Left lung (tissue), 10 donors: ENCODE measurements around the gene OSBPL8. TPM values are rescaled to one million over a fixed set of nuclear protein-coding genes. Genes with fewer than 3 reads are reported as not detected.

ENCODE experiments used
- ATAC-seq: fragments of 200-7000 bp; cut with Tn5 transposase; one replicate; pipeline ENCODE4 v1.9.1; 2020; ENCODE audit warnings: moderate library complexity
- DNase-seq, 4 donors: peaks; one replicate each; pipeline ENCODE4 v3.0.0-alpha.2; 2013 to 2020
- H3K27ac ChIP-seq, 2 donors: fragments of 200-600 bp; sonication (generic) in 1 of 2; one replicate each; pipeline versions ENCODE4 v1.5.0 to v1.8.0; 2020 to 2021
- H3K27me3 ChIP-seq, 2 donors: fragments of 200-600 bp; sonication (generic) in 1 of 2; one replicate each; pipeline versions ENCODE4 v1.5.0 to v1.8.0; 2020 to 2021
- H3K36me3 ChIP-seq, 2 donors: fragments of 200-600 bp; sonication (generic) in 1 of 2; one replicate each; pipeline versions ENCODE4 v1.5.0 to v1.8.0; 2020 to 2021
- H3K4me1 ChIP-seq, 2 donors: fragments of 200-600 bp; one replicate each; pipeline ENCODE4 v1.8.0; 2021
- H3K4me3 ChIP-seq, 2 donors: fragments of 200-600 bp; sonication (generic) in 1 of 2; one replicate each; pipeline versions ENCODE4 v1.5.0 to v1.8.0; 2020 to 2021; ENCODE audit warnings: mild to moderate bottlenecking in 1 of 2
- H3K9me3 ChIP-seq, 2 donors: fragments of 200-600 bp; sonication (generic) in 1 of 2; one replicate each; pipeline versions ENCODE4 v1.5.0 to v1.8.0; 2020 to 2021
- CTCF ChIP-seq, 2 donors: fragments of 200-600 bp; sonication (generic) in 1 of 2; IDR thresholded peaks; one replicate each; pipeline versions ENCODE4 v1.5.0 to v1.8.0; 2021; ENCODE audit warnings: antibody characterized with exemption in 2 of 2
- intact Hi-C, 2 donors: fragments of 100-400 bp; cut with DNase I; formaldehyde crosslinking; loops; one replicate each; pipeline versions ENCODE4 v1.11.2 to v1.14.2; 2022
- polyA plus RNA-seq, 6 donors: library from polyadenylated mRNA; unstranded; fragments of 120-200 nt; gene quantifications; one replicate each; pipeline ENCODE4 v1.2.1, GENCODE V29; 2013; ENCODE audit not compliant: insufficient read length in 6 of 6
- total RNA-seq, 2 donors: library from RNA; stranded (reverse); fragmentation: NEBNext Ultra II Directional; extraction: Animal tissue kit (Norgen Biotek cat#: 25700); gene quantifications; one replicate each; pipeline ENCODE4 v1.2.1, GENCODE V29; 2021
- donor health status: DM: no; HTN: yes; CAD: no.
- donor health status: DM: no; HTN: no; CAD: no.

Gene OSBPL8
- total and polyA plus RNA-seq, 8 donors, result 53.9 to 100 (median 62.5) TPM

GRCh38 chr12:76422154-76422542 is 137.4 kb downstream of the OSBPL8 start:
- TF ChIP-seq CTCF (IDR thresholded peaks at IDR 0.05), result no peak
- Histone ChIP-seq H3K9me3 (peaks cover 0 to 23% of the 10 kb centered on the region in 2 donors), H3K4me1 (no peaks in the 10 kb centered on the region), H3K27ac (peak overlapping the region in 1 of 2 donors; percentile 28), H3K4me3 (no peak overlapping the region), H3K27me3 (no peaks in the 10 kb centered on the region), H3K36me3 (no peaks in the 10 kb centered on the region)
- no peak for ATAC-seq
- intact Hi-C loops, result no loop called here
- peak in 1 of 4 donors; percentile 27 for DNase-seq

- Histone ChIP-seq H3K4me1 (no peaks in the 10 kb centered on the region), H3K27ac (no peak overlapping the region), H3K27me3 (no peaks in the 10 kb centered on the region), H3K36me3 (no peaks in the 10 kb centered on the region), H3K9me3 (peaks cover 0 to 21% of the 10 kb centered on the region in 2 donors), H3K4me3 (no peak overlapping the region)
- ATAC-seq (no peak), DNase-seq (no peak)
- intact Hi-C loops, result no loop called here
- TF ChIP-seq CTCF (IDR thresholded peaks at IDR 0.05), result no peak
These were observed 138.5 kb downstream of the OSBPL8 start for GRCh38 chr12:76421046-76421445.

GRCh38 chr12:76420222-76420621 is 139.3 kb downstream of the OSBPL8 start:
- H3K36me3 ChIP-seq, result no peaks in the 10 kb centered on the region
- no peaks in the 10 kb centered on the region for H3K4me1 ChIP-seq
- DNase-seq (no peak), ATAC-seq (no peak)
- no peak overlapping the region for H3K27ac ChIP-seq
- no peaks in the 10 kb centered on the region for H3K27me3 ChIP-seq
- no peak overlapping the region for H3K4me3 ChIP-seq
- intact Hi-C loops, result no loop called here
- H3K9me3 ChIP-seq, result peaks cover 0 to 12% of the 10 kb centered on the region in 2 donors
- TF ChIP-seq CTCF (IDR thresholded peaks at IDR 0.05), result no peak

GRCh38 chr12:76417116-76417515 is 142.5 kb downstream of the OSBPL8 start:
- Histone ChIP-seq H3K4me3 (no peak overlapping the region), H3K4me1 (no peaks in the 10 kb centered on the region), H3K36me3 (no peaks in the 10 kb centered on the region), H3K27ac (no peak overlapping the region), H3K9me3 (no peaks in the 10 kb centered on the region), H3K27me3 (no peaks in the 10 kb centered on the region)
- no peak for TF ChIP-seq CTCF (IDR thresholded peaks at IDR 0.05)
- no peak for ATAC-seq
- no peak for DNase-seq
- intact Hi-C loops, result no loop called here

GRCh38 chr12:76413121-76413520 is 146.4 kb downstream of the OSBPL8 start:
- no peaks in the 10 kb centered on the region for H3K36me3 ChIP-seq
- no peaks in the 10 kb centered on the region for H3K4me1 ChIP-seq
- intact Hi-C loops, result no loop called here
- H3K27ac ChIP-seq, result no peak overlapping the region
- no peaks in the 10 kb centered on the region for H3K27me3 ChIP-seq
- no peak for TF ChIP-seq CTCF (IDR thresholded peaks at IDR 0.05)
- H3K4me3 ChIP-seq, result no peak overlapping the region
- H3K9me3 ChIP-seq, result no peaks in the 10 kb centered on the region
- no peak for DNase-seq
- no peak for ATAC-seq
